Stimulated activated CD4-positive, alpha-beta T cell treated with anti-CD3 and anti-CD28 coated beads, Interleukin-15, amount 100 ng/mL, for 24 hours (primary cell): ENCODE data around the gene GOLGA8S.
"Not testable (repeated sequence)": the region's sequence is repeated elsewhere in the genome, so short reads cannot be mapped to it uniquely, and the experiment has no call there.

Experiments
- DNase-seq: peaks from one replicate; pipeline ENCODE4 v3.0.0-alpha.2; 2020

GOLGA8S gene

DNA sequence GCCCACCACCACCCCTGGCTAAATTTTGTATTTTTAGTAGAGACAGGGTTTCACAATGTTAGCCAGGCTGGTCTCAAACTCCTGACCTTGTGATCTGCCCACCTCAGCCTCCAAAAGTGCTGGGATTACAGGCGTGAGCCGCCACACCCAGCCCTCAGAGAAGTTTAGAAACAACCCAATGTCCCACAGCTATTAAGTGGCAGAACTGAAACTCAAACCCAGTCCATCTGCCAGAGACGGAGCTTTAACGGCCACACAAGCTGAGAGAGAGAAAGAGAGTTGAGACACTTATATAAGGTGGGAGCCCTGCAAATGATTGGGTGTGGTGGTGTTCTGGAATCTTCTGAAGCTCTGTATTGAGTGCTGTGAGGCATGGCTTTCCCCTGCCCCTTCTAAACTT lies 43.8 kb downstream of the GOLGA8S start:
- DNase-seq: not testable (repeated sequence)

DNA sequence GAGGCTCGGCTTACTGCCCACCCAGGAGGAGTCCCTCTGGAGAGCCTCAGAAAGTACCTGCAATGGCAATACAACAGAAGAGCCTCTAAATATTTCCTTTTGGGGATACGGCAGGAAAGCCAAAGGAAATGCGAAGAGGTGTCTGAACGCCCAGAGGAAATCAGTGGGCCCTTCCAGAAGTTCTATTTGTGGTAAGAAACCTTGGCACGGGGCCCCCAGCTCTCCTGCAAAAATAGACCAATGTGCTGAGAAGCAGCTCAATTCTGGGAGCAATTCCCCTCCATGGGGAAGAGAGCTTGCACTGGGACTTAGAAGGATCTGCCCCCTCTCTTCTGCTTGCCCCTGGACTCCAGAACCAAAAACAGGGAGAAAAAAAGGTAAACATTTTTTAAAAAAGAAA lies 44.7 kb downstream of the GOLGA8S start:
- DNase-seq: not testable (repeated sequence)

DNA sequence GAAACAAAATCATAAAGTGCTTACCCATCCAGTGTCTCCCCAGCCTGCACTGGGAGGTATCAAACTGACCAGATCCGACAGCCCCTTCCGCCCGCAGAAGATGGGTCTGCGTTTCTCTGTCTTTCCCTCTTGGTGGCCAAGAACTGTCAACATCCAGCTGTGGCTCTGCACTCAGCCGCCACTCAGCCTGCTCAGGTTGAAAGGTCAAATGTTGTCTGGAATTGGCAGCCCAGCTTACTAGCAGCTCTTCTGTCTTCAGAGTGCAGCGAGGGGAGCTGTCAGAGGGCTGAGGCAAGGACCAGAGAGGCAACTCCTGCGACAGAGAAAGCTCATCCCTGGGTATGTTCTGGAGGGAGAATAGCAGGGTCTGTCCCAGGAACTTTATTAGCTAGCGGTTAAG lies 47.1 kb downstream of the GOLGA8S start:
- DNase-seq: no peak

GRCh38 chr15:23402140-23402539 lies 47.6 kb downstream of the GOLGA8S start:
- no peak for DNase-seq

DNA sequence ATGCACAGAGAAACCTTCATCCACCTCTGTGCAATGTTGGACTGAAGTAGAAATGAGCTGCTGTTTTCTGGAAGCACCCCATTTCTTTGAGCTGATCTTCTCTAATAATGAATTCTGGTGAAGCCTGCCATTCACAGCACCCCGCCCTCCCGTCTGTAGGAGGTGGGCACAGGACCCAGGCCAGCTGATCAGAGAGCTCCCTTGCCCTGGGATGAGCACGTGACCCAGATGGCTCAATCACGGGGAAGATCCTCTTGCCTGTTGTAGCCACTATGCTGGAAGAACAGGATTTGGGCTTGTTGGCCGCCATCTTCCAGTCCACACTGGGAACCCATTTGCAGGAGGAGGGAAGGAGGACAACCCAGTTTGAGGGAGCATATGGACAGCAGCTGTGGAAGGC lies 48.0 kb downstream of the GOLGA8S start:
- DNase-seq: no peak

DNA sequence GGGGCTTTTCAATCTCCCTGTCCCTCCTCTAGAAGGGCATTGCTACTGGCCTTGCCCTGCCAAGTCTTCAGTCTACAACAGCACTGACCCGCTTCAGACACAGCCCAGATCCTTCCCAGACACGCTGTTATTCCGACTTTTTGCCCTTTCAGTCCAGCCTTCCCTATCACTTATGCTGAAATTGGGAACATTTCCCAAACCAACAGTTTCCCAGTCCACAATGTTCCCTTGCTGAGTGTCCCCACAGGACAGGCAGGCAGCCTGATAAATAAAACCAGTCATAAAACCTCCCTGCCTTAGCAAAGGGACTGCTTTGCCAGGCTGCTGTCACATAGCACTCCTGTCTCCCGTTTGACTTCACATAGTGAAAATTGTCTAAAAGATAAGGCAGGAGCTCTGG lies 49.0 kb downstream of the GOLGA8S start:
- no peak for DNase-seq

GRCh38 chr15:23411841-23412240 lies 57.3 kb downstream of the GOLGA8S start:
- no peak for DNase-seq

DNA sequence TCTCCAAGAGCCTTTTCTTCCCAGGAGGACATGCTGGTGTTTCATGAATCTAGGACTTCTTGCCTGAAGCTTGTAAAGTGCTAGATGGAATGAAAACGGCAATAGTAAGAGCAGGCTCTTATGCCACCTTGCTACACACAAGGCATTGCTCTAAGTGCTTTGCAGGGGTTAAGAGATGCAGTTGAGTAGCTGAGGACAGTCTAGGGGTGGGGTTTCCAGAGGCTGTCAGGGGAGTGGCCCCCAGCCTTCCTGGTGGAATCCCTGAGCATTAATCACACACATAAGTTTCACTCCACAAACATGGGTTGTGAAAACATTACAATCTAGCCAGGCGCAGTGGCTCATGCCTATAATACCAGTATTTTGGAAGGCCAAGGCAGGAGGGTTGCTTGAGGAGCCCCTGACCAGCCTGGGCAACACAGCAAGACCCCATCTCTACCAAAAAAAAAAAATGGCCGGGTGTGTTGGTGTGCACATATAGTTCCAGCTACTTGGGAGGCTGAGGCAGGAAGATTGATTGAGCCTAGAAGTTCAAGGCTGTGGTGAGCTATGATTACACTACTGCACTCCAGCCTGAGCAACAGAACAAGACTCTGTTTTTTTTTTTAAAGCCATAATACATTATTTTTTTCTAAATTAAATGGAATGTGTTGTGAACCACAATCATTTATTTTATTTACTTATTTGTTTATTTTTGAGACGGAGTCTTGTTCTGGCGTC lies 58.5 kb downstream of the GOLGA8S start:
- DNase-seq: not testable (repeated sequence)
